Esophagus muscularis mucosa (tissue), 4 donors: ENCODE results near the gene FAM209B. TPM values are rescaled to one million over a fixed set of nuclear protein-coding genes. Genes with fewer than 3 reads are reported as not detected.

ENCODE experiments used
- DNase-seq: peaks from one replicate; pipeline ENCODE4 v3.0.0-alpha.2; 2017; ENCODE audit errors: extremely low spot score
- H3K27ac ChIP-seq, 4 donors: fragments of 200-600 bp; sonication (generic); replicated peaks in 1 of 4; 1 replicate in 3 of 4; 2 replicates in 1 of 4; pipeline ENCODE4 v1.5.1; 2016 to 2019; ENCODE audit warnings: mild to moderate bottlenecking in 1 of 4
- H3K27me3 ChIP-seq, 4 donors: fragments of 200-600 bp; sonication (generic); one replicate each; pipeline versions ENCODE4 v1.5.1 to v1.6.0; 2016 to 2019
- H3K36me3 ChIP-seq, 4 donors: fragments of 200-600 bp; sonication (generic); one replicate each; pipeline ENCODE4 v1.5.1; 2016 to 2019
- H3K4me1 ChIP-seq, 4 donors: fragments of 200-600 bp; sonication (generic); one replicate each; pipeline ENCODE4 v1.5.1; 2016 to 2019
- H3K4me3 ChIP-seq, 4 donors: fragments of 200-600 bp; sonication (generic); 1 replicate in 2 of 4; 2 replicates in 2 of 4; pipeline ENCODE4 v1.5.1; 2016 to 2019; ENCODE audit warnings: mild to moderate bottlenecking in 4 of 4, moderate library complexity in 1 of 4
- H3K9me3 ChIP-seq, 4 donors: fragments of 200-600 bp; sonication (generic); 1 replicate in 3 of 4; 2 replicates in 1 of 4; pipeline ENCODE4 v1.5.1; 2016 to 2019
- CTCF ChIP-seq, 3 experiments: fragments of 200-600 bp in 2 of 3; fragments of 450-650 bp in 1 of 3; sonication (generic) in 2 of 3; IDR thresholded peaks; one replicate each; pipeline ENCODE4 v1.5.1; 2017 to 2019; ENCODE audit warnings: antibody characterized with exemption in 3 of 3, mild to moderate bottlenecking in 2 of 3, moderate library complexity in 1 of 3
- EP300 ChIP-seq: sonication (generic); formaldehyde crosslinking; IDR thresholded peaks from one replicate; pipeline ENCODE4 v1.6.1; 2017; ENCODE audit warnings: antibody characterized with exemption
- POLR2A ChIP-seq: fragments of 450-650 bp; IDR thresholded peaks from one replicate; pipeline ENCODE4 v1.6.1; 2017; ENCODE audit warnings: antibody characterized with exemption, moderate library complexity, mild to moderate bottlenecking, low read depth
- POLR2AphosphoS5 ChIP-seq, 2 donors: sonication (generic); formaldehyde crosslinking; IDR thresholded peaks; one replicate each; pipeline ENCODE4 v1.6.1; 2017; ENCODE audit warnings: antibody characterized with exemption in 2 of 2
- WGBS: methylation state at CpG from one replicate; pipeline ENCODE4 v1.1.5; 2018; 5-methylcytosine and 5-hydroxymethylcytosine counted together
- intact Hi-C: fragments of 100-400 bp; cut with DNase I; formaldehyde crosslinking; loops from one replicate; pipeline ENCODE4 v1.15.1; 2023
- total RNA-seq, 4 donors: library from RNA; depleted of rRNA; stranded (reverse); fragments of >200 nt; gene quantifications; one replicate each; pipeline versions ENCODE4 v1.1.0 to v1.2.1, GENCODE V29; 2016

Gene FAM209B
- total RNA-seq, 4 donors from 2014 or later: 0.52 TPM; not detected in 3

- no peak overlapping the region for H3K4me3 ChIP-seq
- H3K4me1 ChIP-seq: peaks cover 0 to 3% (median 0%) of the 10 kb centered on the region in 4 donors
- 47% methylated on average over 9 of the region's 9 CpGs for WGBS
- DNase-seq: no peak
- no peaks in the 10 kb centered on the region for H3K36me3 ChIP-seq
- TF ChIP-seq POLR2AphosphoS5 (IDR thresholded peaks at IDR 0.05) (no peak), POLR2A (no peak), EP300 (no peak), CTCF (IDR thresholded peaks at IDR 0.05) (no peak)
- H3K27ac ChIP-seq: no peak overlapping the region
- intact Hi-C loops: no loop called here
- no peaks in the 10 kb centered on the region for H3K27me3 ChIP-seq
- H3K9me3 ChIP-seq: no peaks in the 10 kb centered on the region
Measured at GRCh38 chr20:56542489-56543030, 9.5 kb downstream of the FAM209B start.

- TF ChIP-seq POLR2A: no peak
- TF ChIP-seq CTCF (IDR thresholded peaks at IDR 0.05): no peak
- TF ChIP-seq EP300: no peak
- no peak for TF ChIP-seq POLR2AphosphoS5 (IDR thresholded peaks at IDR 0.05)
- intact Hi-C loops: loop anchor here (5.0 kb wide), 4 partner anchors 421 to 796 kb away; no protein-coding TSS in a partner anchor
- 73% methylated on average over 8 of the region's 8 CpGs for WGBS
- Histone ChIP-seq H3K4me1 (peaks cover 6 to 18% (median 9%) of the 10 kb centered on the region in 4 donors), H3K27ac (no peak overlapping the region), H3K4me3 (no peak overlapping the region), H3K36me3 (no peaks in the 10 kb centered on the region), H3K27me3 (no peaks in the 10 kb centered on the region), H3K9me3 (no peaks in the 10 kb centered on the region)
- DNase-seq: no peak
Measured at GRCh38 chr20:56551571-56551970, 18.5 kb downstream of the FAM209B start.

- H3K4me3 ChIP-seq: no peak overlapping the region
- no peaks in the 10 kb centered on the region for H3K9me3 ChIP-seq
- H3K36me3 ChIP-seq: no peaks in the 10 kb centered on the region
- H3K4me1 ChIP-seq: peaks cover 6 to 18% (median 9%) of the 10 kb centered on the region in 4 donors
- no peak for TF ChIP-seq POLR2A
- TF ChIP-seq EP300: no peak
- TF ChIP-seq POLR2AphosphoS5 (IDR thresholded peaks at IDR 0.05): no peak
- TF ChIP-seq CTCF (IDR thresholded peaks at IDR 0.05): no peak
- no peak overlapping the region for H3K27ac ChIP-seq
- no peak for DNase-seq
- WGBS: 80% methylated on average over 8 of the region's 8 CpGs
- no peaks in the 10 kb centered on the region for H3K27me3 ChIP-seq
- intact Hi-C loops: loop anchor here (5.0 kb wide), 4 partner anchors 419 to 794 kb away; no protein-coding TSS in a partner anchor
Measured at GRCh38 chr20:56552911-56553629, 20.0 kb downstream of the FAM209B start.

- intact Hi-C loops: loop anchor here (5.0 kb wide), 4 partner anchors 417 to 792 kb away; no protein-coding TSS in a partner anchor
- no peaks in the 10 kb centered on the region for H3K27me3 ChIP-seq
- peaks cover 9 to 18% (median 10%) of the 10 kb centered on the region in 4 donors for H3K4me1 ChIP-seq
- H3K4me3 ChIP-seq: no peak overlapping the region
- WGBS: 16% methylated on average over 4 of the region's 4 CpGs
- H3K36me3 ChIP-seq: no peaks in the 10 kb centered on the region
- DNase-seq: no peak
- H3K27ac ChIP-seq: no peak overlapping the region
- no peaks in the 10 kb centered on the region for H3K9me3 ChIP-seq
- TF ChIP-seq POLR2A: no peak
- TF ChIP-seq EP300: no peak
- peak in 1 of 3 experiments; percentile 10 for TF ChIP-seq CTCF (IDR thresholded peaks at IDR 0.05)
- TF ChIP-seq POLR2AphosphoS5 (IDR thresholded peaks at IDR 0.05): peak in 1 of 2 donors; percentile 35
Measured at GRCh38 chr20:56554869-56555268, 21.8 kb downstream of the FAM209B start.
